ENCODE data around the gene SREBF1.

The SREBF1 gene

DNA sequence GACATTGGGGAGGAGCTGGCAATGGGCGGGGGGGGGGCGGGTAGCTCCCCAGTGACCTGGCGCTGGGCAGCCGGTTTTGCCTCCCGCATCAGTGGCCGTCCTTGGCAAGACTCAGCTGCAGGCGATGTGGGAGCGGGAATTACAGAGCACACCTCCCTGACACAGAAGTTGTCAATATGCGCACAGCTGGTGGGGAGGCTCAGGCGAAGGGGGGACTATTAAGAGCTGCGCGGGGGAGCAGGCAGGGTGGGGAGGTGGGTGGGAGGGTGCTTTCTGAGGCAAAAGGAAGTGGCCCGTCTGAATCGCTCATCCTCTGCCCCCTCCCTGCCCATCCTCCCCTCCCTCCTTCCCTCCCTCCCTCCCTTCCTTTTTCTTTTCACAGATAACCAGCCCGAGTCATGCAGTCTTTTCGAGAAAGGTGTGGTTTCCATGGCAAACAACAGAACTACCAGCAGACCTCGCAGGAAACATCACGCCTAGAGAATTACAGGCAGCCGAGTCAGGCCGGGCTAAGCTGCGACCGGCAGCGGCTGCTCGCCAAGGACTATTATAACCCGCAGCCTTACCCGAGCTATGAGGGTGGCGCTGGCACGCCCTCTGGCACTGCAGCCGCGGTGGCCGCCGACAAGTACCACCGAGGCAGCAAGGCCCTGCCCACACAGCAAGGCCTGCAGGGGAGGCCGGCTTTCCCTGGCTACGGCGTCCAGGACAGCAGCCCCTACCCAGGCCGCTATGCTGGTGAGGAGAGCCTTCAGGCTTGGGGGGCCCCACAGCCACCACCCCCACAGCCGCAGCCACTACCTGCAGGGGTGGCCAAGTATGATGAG, 44.0 kb downstream of the SREBF1 start:
- DNase-seq = peak; percentile 62

GRCh38 chr17:17792037-17792550, 44.7 kb downstream of the SREBF1 start:
- no peak for DNase-seq

GRCh38 chr17:17790637-17791464, 45.9 kb downstream of the SREBF1 start:
- DNase-seq = no peak

- no peak for DNase-seq
Observed at GRCh38 chr17:17789828-17790636, 46.8 kb downstream of the SREBF1 start.

GRCh38 chr17:17789410-17789809, 47.4 kb downstream of the SREBF1 start:
- no peak for DNase-seq

- DNase-seq = no peak
Observed at GRCh38 chr17:17788967-17789366, 47.8 kb downstream of the SREBF1 start.

DNA sequence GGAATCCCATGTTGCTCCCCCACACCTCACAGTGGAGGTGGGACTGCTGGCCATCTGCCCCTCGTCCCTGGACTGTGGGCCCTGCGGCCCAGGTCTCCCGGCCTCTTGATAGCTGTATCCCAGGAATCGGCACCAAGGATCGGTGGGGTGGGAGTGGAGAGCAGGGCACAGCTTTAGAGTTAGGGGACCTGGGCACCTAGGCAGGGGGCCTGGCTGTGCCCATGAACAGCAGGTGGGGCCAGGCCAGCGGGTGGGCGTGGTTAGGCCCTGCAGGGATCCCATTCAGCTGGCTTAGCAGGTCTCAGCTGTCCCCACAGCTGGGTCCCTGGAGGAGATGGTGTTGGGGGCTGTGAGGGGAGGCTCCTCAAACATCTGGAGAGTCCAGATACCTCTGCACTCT, 49.2 kb downstream of the SREBF1 start:
- DNase-seq = no peak

DNA sequence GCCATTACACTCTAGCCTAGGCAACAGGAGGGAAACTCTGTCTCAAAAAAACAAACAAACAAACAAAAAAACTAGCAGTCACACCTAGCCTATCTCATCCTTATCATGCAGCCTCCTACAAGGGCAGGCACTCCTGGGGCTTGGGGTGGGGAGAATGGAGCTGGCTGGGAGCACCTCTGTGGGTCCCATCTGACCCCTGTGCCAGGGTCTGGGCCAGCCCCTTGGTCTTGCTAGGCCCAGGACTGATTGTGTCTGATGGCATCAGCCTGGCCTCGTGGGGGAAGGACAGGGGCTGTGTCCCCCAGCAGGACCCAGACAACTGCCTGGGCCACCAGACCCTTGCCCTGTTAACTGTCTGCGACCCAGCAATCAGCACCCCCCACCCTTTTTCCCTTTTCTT, 49.8 kb downstream of the SREBF1 start:
- no peak for DNase-seq

GRCh38 chr17:17785407-17785806, 51.4 kb downstream of the SREBF1 start:
- DNase-seq = no peak

DNA sequence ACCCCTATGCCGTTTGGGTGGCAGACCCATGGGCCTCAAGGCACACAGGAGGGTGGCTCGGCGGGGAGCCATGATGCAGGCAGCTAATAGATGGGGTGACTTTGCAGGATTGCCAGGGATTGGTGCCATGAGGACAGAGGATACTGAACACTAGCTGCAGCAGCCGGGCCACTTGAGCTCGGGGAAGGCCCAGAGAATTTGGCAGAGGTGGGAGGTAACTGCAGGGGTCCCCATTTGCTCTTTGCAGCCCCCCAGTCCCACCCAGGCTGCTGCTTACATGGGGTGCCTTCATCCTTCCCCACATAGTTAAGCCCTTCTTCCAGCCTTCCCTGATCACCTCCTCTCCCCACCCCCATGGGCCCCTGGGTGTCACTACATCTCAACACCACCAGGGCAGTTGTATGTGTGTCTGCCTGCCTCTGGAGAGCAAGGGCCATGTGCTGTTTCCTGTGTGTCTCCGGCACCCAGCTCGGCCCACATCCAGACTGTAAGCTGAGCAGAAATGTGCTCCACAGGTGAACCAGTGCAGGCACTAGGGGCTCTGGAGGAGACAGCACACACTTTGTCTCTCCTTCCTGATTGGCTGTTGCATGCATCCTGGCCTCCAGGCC, 52.0 kb downstream of the SREBF1 start:
- DNase-seq = no peak

- peak; percentile 71 for DNase-seq
Observed at GRCh38 chr17:17783825-17784656, 52.7 kb downstream of the SREBF1 start.

GRCh38 chr17:17783116-17783824, 53.5 kb downstream of the SREBF1 start:
- no peak for DNase-seq

- DNase-seq = no peak
Observed at GRCh38 chr17:17782523-17783115, 54.2 kb downstream of the SREBF1 start.

- peak; percentile 52 for DNase-seq
Observed at GRCh38 chr17:17781591-17782496, 54.9 kb downstream of the SREBF1 start.

DNA sequence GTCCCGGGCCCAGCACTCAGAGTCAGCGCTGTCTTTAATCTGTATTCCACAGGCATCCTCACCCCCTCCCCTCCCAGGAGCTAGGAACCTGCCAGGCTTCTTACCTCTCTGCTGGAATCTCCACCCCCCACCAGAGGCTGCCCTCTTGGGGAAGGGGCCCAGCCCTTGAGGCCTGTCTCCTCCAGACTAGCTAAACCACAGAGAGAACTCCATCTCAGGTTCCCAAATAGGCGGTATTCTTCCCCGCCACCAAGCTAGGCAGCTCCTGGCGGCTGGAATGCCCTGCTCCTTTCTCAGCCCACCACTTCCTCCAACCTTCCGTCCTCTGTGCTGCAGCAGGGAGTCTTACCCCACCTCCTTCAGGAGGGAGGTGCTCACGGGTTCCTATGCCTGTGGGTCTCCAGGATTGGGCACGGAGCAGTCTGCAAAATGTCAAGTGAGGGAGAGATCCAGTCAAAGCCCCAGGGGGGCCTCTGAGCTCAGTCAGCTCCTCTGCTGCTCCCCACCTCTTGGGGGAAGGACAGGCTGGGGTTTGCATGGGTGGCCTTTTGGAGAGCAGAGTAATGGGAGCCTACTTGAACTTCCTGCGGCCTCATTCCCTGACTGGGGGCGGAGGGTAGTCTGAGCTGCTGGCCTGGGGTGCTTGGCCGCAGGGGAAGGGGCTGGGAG, 55.7 kb downstream of the SREBF1 start:
- peak; percentile 73 for DNase-seq

DNA sequence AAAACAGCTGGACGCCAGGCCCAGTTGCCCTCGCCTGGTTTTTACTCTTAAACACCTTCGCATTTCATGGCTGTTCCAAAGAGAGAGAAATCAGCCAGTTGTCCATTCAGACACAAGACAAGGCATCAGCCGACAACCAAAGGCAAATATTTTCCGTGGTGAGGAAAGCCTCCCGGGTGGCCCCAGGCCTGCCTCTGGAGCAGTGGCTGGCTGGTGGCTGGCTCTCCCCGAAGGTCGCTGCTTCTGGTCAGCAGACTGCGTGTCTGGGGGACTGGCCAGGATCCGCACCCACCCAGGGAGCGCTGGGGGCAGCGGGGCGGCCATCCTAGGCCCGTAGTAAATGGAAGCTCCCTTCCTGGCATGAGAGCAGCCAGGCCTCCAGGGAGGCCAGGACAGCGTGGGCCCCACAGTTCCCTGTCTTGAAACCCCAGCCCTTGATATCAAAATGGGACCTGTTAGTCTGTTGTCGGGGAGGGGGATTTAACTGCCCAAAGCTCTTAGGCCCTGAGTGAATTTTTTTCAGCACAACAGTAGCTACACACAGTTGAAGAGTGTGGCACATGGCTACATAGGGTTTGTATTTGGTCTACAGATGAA, 57.7 kb downstream of the SREBF1 start:
- DNase-seq = no peak

- peak; percentile 63 for DNase-seq
Observed at GRCh38 chr17:17778308-17779014, 58.3 kb downstream of the SREBF1 start.
